Measurements from ENCODE around the gene SLC39A13.

SLC39A13 gene

GRCh38 chr11:47390422-47390760 is 18.0 kb upstream of the SLC39A13 start:
- intact Hi-C loops (cut with DNase I; ENCODE audit: low total_unique reads), result no loop called here

GRCh38 chr11:47391077-47391583 is 17.3 kb upstream of the SLC39A13 start:
- TF ChIP-seq CTCF (IDR thresholded peaks at IDR 0.05), result no peak
- no peak for DNase-seq
- Histone ChIP-seq H3K36me3 (no peaks in the 10 kb centered on the region), H3K4me3 (no peak overlapping the region), H3K9me3 (no peaks in the 10 kb centered on the region), H3K4me1 (no peaks in the 10 kb centered on the region), H3K27me3 (no peaks in the 10 kb centered on the region), H3K27ac (no peak overlapping the region)
- intact Hi-C loops (cut with DNase I; ENCODE audit: low total_unique reads), result no loop called here

More at GRCh38 chr11:47390422-47390760, 18.0 kb upstream of the SLC39A13 start:
- no peak overlapping the region for H3K27ac ChIP-seq
- TF ChIP-seq CTCF (IDR thresholded peaks at IDR 0.05), result no peak
- no peak overlapping the region for H3K4me3 ChIP-seq
- H3K4me1 ChIP-seq, result no peaks in the 10 kb centered on the region
- no peaks in the 10 kb centered on the region for H3K9me3 ChIP-seq
- H3K36me3 ChIP-seq, result no peaks in the 10 kb centered on the region
- no peaks in the 10 kb centered on the region for H3K27me3 ChIP-seq
- DNase-seq, result no peak

- TF ChIP-seq CTCF (IDR thresholded peaks at IDR 0.05), result no peak
- H3K27ac ChIP-seq, result no peak overlapping the region
- no peaks in the 10 kb centered on the region for H3K36me3 ChIP-seq
- no peaks in the 10 kb centered on the region for H3K27me3 ChIP-seq
- no peaks in the 10 kb centered on the region for H3K4me1 ChIP-seq
- H3K9me3 ChIP-seq, result no peaks in the 10 kb centered on the region
- intact Hi-C loops (cut with DNase I; ENCODE audit: low total_unique reads), result no loop called here
- H3K4me3 ChIP-seq, result no peak overlapping the region
- peak in 1 of 2 donors; percentile 11 for DNase-seq
Observed at GRCh38 chr11:47391711-47392432, 16.5 kb upstream of the SLC39A13 start.

GRCh38 chr11:47392546-47393162 is 15.7 kb upstream of the SLC39A13 start:
- DNase-seq, result peak in 1 of 2 donors; percentile 32
- Histone ChIP-seq H3K4me1 (no peaks in the 10 kb centered on the region), H3K27me3 (no peaks in the 10 kb centered on the region), H3K36me3 (no peaks in the 10 kb centered on the region), H3K4me3 (no peak overlapping the region), H3K27ac (no peak overlapping the region), H3K9me3 (no peaks in the 10 kb centered on the region)
- intact Hi-C loops (cut with DNase I; ENCODE audit: low total_unique reads), result no loop called here
- TF ChIP-seq CTCF (IDR thresholded peaks at IDR 0.05), result no peak

GRCh38 chr11:47393163-47394049 is 15.0 kb upstream of the SLC39A13 start:
- DNase-seq, result peak; percentile 65 to 72
- intact Hi-C loops (cut with DNase I; ENCODE audit: low total_unique reads), result no loop called here
- H3K4me3 ChIP-seq, result no peak overlapping the region
- H3K27ac ChIP-seq, result no peak overlapping the region
- H3K36me3 ChIP-seq, result no peaks in the 10 kb centered on the region
- H3K27me3 ChIP-seq, result no peaks in the 10 kb centered on the region
- TF ChIP-seq CTCF (IDR thresholded peaks at IDR 0.05), result no peak
- H3K4me1 ChIP-seq, result no peaks in the 10 kb centered on the region
- H3K9me3 ChIP-seq, result no peaks in the 10 kb centered on the region
